Tibial nerve (tissue), 4 donors: ENCODE data around the gene DEFB129. TPM values are rescaled to one million over a fixed set of nuclear protein-coding genes. Genes with fewer than 3 reads are reported as not detected.

Experiments
- DNase-seq, 2 donors: peaks; one replicate each; pipeline ENCODE4 v3.0.0-alpha.2; 2019; ENCODE audit warnings: low spot score in 2 of 2
- H3K27ac ChIP-seq, 4 donors: fragments of 200-600 bp; sonication (generic) in 3 of 4; one replicate each; pipeline ENCODE4 v1.5.1; 2017 to 2019; ENCODE audit warnings: mild to moderate bottlenecking in 1 of 4
- H3K27me3 ChIP-seq, 2 donors: fragments of 200-600 bp; sonication (generic) in 1 of 2; one replicate each; pipeline versions ENCODE4 v1.5.1 to v1.6.0; 2017 to 2019
- H3K36me3 ChIP-seq, 3 donors: fragments of 200-600 bp; sonication (generic); one replicate each; pipeline ENCODE4 v1.5.1; 2018 to 2019
- H3K4me1 ChIP-seq, 4 donors: fragments of 200-600 bp; sonication (generic) in 3 of 4; one replicate each; pipeline ENCODE4 v1.5.1; 2017 to 2019
- H3K4me3 ChIP-seq, 4 donors: fragments of 200-600 bp; sonication (generic) in 3 of 4; one replicate each; pipeline ENCODE4 v1.5.1; 2017 to 2019; ENCODE audit warnings: mild to moderate bottlenecking in 1 of 4, moderate library complexity in 1 of 4
- H3K9me3 ChIP-seq, 4 donors: fragments of 200-600 bp; sonication (generic) in 3 of 4; one replicate each; pipeline ENCODE4 v1.5.1; 2017 to 2019
- CTCF ChIP-seq, 5 experiments: fragments of 200-600 bp in 3 of 5; fragments of 450-650 bp in 2 of 5; sonication (generic) in 3 of 5; IDR thresholded peaks; one replicate each; pipeline ENCODE4 v1.5.1; 2016 to 2019; ENCODE audit warnings: antibody characterized with exemption in 5 of 5, mild to moderate bottlenecking in 3 of 5, moderate library complexity in 2 of 5
- EP300 ChIP-seq, 2 donors: sonication (generic); formaldehyde crosslinking; IDR thresholded peaks; one replicate each; pipeline ENCODE4 v1.6.1; 2017; ENCODE audit warnings: antibody characterized with exemption in 2 of 2, mild to moderate bottlenecking in 1 of 2
- POLR2A ChIP-seq, 2 donors: fragments of 450-650 bp; IDR thresholded peaks; one replicate each; pipeline ENCODE4 v1.6.1; 2017; ENCODE audit warnings: antibody characterized with exemption in 2 of 2, mild to moderate bottlenecking in 2 of 2, moderate library complexity in 2 of 2
- WGBS, 2 donors: methylation state at CpG; one replicate each; pipeline ENCODE4 v1.1.5; 2018; 5-methylcytosine and 5-hydroxymethylcytosine counted together
- total RNA-seq, 4 donors: library from RNA; depleted of rRNA; stranded (reverse); fragments of >200 nt; gene quantifications; one replicate each; pipeline ENCODE4 v1.1.0, GENCODE V29; 2016

Gene DEFB129
- total RNA-seq, 4 donors from 2014 or later: not detected

GRCh38 chr20:227439-228105, 514 bp downstream of the DEFB129 start:
- TF ChIP-seq EP300 (IDR thresholded peaks at IDR 0.05) (no peak), POLR2A (IDR thresholded peaks at IDR 0.05) (no peak), CTCF (IDR thresholded peaks at IDR 0.05) (no peak)
- DNase-seq: no peak
- Histone ChIP-seq H3K4me1 (no peaks in the 10 kb centered on the region), H3K36me3 (no peaks in the 10 kb centered on the region), H3K27me3 (peaks cover 0 to 5% of the 10 kb centered on the region in 2 donors), H3K27ac (no peak overlapping the region), H3K9me3 (no peaks in the 10 kb centered on the region), H3K4me3 (no peak overlapping the region)
- WGBS, 2 donors: 72 to 77% methylated on average over 3 of the region's 3 CpGs

- Histone ChIP-seq H3K4me3 (no peak overlapping the region), H3K36me3 (no peaks in the 10 kb centered on the region), H3K27me3 (no peaks in the 10 kb centered on the region), H3K4me1 (no peaks in the 10 kb centered on the region), H3K27ac (no peak overlapping the region), H3K9me3 (no peaks in the 10 kb centered on the region)
- 50 to 64% methylated on average over 1 of the region's 1 CpG for WGBS, 2 donors
- DNase-seq: no peak
- TF ChIP-seq CTCF (IDR thresholded peaks at IDR 0.05) (peak in 1 of 5 experiments; percentile 20), POLR2A (IDR thresholded peaks at IDR 0.05) (no peak)
Measured at GRCh38 chr20:235891-236290, 8.8 kb downstream of the DEFB129 start.

GRCh38 chr20:237489-237888, 10.4 kb downstream of the DEFB129 start:
- no peaks in the 10 kb centered on the region for H3K36me3 ChIP-seq
- no peaks in the 10 kb centered on the region for H3K27me3 ChIP-seq
- 39 to 45% methylated on average over 4 of the region's 4 CpGs for WGBS, 2 donors
- TF ChIP-seq EP300 (IDR thresholded peaks at IDR 0.05): no peak
- no peak for TF ChIP-seq POLR2A (IDR thresholded peaks at IDR 0.05)
- no peak for TF ChIP-seq CTCF (IDR thresholded peaks at IDR 0.05)
- no peak for DNase-seq
- H3K4me1 ChIP-seq: no peaks in the 10 kb centered on the region
- H3K27ac ChIP-seq: no peak overlapping the region
- H3K4me3 ChIP-seq: peak overlapping the region in 1 of 4 donors; percentile 20
- H3K9me3 ChIP-seq: no peaks in the 10 kb centered on the region

GRCh38 chr20:237929-238328, 10.9 kb downstream of the DEFB129 start:
- 61 to 73% methylated on average over 3 of the region's 3 CpGs for WGBS, 2 donors
- no peak for DNase-seq
- Histone ChIP-seq H3K4me3 (peak overlapping the region in 1 of 4 donors; percentile 20), H3K4me1 (no peaks in the 10 kb centered on the region), H3K27ac (no peak overlapping the region), H3K9me3 (no peaks in the 10 kb centered on the region), H3K36me3 (no peaks in the 10 kb centered on the region), H3K27me3 (no peaks in the 10 kb centered on the region)
- TF ChIP-seq EP300 (IDR thresholded peaks at IDR 0.05) (no peak), CTCF (IDR thresholded peaks at IDR 0.05) (no peak), POLR2A (IDR thresholded peaks at IDR 0.05) (no peak)

GRCh38 chr20:242905-243304, 15.8 kb downstream of the DEFB129 start:
- Histone ChIP-seq H3K4me1 (no peaks in the 10 kb centered on the region), H3K4me3 (no peak overlapping the region), H3K27me3 (no peaks in the 10 kb centered on the region), H3K36me3 (no peaks in the 10 kb centered on the region), H3K27ac (no peak overlapping the region), H3K9me3 (peaks cover 0 to 7% (median 0%) of the 10 kb centered on the region in 4 donors)
- WGBS, 2 donors: 80 to 84% methylated on average over 2 of the region's 2 CpGs
- TF ChIP-seq CTCF (IDR thresholded peaks at IDR 0.05): no peak
- TF ChIP-seq EP300 (IDR thresholded peaks at IDR 0.05): no peak
- no peak for TF ChIP-seq POLR2A (IDR thresholded peaks at IDR 0.05)
- DNase-seq: no peak
